GM21447 (cell line): ENCODE data around the gene PAOX.
"Not testable (repeated sequence)": the region's sequence is repeated elsewhere in the genome, so short reads cannot be mapped to it uniquely, and the experiment has no call there.

Source experiments
- ATAC-seq: cut with Tn5 transposase; IDR thresholded peaks from one replicate; pipeline ENCODE4 v1.9.1; 2021; ENCODE audit not compliant: unreplicated experiment

Gene PAOX

DNA sequence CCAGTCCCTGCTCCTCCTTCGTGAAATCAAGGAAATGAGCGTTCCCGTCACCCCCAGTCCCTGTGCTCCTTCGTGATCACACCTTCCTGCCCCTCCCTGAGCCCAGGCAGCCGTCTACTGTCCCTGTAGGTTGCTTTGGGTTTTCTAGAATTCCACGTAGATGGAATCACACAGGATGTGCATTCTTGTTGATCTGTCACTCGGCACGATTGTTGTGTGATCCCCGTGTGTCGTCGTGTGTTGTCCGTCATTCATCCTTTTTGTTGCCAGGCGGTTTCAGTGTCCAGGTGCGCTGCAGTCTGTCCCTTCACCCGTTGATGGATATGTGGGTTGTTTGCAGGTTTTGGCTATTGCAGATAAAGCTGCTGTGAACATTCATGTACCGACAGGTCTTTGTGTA, 24.3 kb downstream of the PAOX start:
- no peak for ATAC-seq

DNA sequence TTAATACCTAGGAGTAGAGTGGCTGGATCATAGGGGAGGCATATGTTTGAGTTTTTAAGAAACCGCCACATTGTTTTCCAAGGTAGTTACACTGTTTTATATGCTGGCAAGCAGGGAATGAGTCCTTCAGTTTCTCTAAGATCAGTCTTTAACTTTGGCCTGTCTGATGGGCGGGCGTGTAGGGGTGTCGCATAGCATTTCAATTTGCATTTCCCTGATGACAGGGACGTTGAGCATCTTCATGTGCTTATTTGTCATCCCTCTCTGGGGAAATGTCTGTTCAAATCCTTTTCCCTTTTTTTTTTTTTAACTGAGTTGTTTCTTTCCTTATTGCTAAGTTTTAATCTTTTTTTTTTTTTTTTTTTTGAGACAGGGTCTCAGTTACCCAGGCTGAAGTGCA, 24.7 kb downstream of the PAOX start:
- no peak for ATAC-seq

- ATAC-seq: no peak
Observed at GRCh38 chr10:133405272-133405671, 26.2 kb downstream of the PAOX start.

DNA sequence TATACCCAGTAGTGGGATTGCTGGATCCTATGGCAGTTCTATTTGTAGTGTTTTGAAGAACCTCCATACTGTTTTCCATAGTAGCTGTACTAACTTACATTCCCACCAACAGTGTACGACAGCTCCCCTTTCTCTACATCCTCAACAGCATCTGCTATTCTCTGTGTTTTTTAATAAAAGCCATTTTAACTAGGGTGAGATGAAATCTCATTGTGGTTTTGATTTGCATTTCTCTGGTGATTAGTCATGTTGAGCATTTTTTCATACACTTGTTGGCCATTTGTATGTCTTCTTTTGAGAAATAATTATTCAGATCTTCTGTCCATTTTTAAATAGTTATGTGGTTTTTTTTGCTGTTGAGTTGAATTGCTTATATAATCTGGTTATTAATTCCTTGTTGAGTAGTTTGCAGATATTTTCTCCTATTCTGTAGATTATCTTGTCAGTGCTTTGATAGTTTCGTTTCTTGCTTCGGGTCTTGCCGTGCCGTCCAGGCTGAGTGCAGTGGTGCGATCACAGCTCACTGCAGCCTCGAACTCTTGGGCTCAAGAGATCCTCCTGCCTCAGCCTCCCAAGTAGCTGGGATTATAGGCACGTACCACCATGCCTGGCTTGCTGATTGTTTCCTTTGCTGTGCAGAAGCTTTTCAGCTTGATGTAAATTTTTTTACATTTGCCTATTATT, 26.9 kb downstream of the PAOX start:
- ATAC-seq: no peak

DNA sequence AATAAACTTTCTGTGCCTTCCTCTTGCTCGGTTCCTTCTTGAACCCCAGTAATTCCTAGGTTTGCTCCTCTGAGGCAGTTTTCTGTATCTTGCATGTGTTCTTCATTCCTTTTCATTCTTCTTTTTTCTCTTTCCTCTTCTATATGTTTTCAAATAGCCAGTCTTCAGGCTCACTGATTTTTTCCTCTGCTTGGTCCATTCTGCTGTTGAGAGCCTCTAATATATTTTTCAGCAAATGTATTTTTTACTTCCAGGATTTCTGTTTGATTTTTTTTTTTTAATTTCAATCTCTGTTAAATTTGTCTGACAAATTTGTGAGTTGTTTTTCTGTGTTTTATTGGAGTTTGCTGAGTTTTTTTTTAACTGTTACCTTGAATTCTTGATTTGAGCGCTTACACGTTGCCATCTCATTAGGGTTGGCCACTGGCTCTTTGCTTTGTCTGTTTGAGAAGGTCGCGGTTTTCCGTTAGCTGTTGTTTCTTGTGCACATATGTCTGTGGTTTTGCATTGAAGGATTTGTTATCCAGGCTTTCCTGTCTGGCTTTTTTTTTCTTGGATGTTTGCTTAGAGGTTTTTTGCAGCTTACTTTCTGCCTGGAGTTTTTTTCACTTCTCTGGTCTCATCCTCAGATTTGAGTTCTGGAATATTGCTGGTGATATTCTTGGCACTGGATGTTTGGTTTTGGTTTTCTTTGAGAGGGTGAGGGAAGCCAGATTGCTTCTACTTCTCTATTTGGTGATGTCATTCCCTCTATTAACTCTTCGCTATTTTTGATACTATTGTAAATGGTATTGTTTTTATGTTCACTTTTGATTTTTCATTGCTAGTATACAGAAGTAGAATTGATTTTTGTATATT, 32.7 kb downstream of the PAOX start:
- ATAC-seq: no peak

DNA sequence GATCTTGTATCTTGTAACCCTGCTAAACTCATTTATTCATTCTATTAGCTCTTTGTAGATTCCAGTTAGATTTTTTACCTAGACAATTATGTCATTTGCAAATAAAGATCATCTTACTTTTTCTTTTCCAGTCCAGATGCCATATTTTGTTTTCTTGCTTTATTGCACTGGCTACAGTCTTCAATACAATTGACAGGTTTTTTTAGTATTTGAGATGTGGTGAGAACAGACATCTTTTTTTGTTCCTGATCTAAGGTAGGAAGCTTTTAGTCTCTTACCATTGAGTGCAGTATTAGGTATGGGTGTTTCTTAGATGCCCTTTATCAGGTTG, 33.3 kb downstream of the PAOX start:
- ATAC-seq: no peak

DNA sequence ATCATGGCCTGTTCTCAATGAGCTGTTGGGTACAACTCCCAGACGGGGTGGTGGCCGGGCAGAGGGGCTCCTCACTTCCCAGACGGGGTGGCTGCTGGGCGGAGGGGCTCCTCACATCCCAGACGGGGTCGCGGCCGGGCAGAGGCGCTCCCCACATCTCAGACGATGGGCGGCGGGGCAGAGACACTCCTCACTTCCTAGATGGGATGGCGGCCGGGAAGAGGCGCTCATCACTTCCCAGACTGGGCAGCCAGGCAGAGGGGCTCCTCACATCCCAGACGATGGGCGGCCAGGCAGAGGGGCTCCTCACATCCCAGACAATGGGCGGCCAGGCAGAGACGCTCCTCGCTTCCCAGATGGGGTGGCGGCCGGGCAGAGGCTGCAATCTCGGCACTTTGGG, 35.3 kb downstream of the PAOX start:
- not testable (repeated sequence) for ATAC-seq

GRCh38 chr10:133415752-133416151, 36.7 kb downstream of the PAOX start:
- no peak for ATAC-seq

DNA sequence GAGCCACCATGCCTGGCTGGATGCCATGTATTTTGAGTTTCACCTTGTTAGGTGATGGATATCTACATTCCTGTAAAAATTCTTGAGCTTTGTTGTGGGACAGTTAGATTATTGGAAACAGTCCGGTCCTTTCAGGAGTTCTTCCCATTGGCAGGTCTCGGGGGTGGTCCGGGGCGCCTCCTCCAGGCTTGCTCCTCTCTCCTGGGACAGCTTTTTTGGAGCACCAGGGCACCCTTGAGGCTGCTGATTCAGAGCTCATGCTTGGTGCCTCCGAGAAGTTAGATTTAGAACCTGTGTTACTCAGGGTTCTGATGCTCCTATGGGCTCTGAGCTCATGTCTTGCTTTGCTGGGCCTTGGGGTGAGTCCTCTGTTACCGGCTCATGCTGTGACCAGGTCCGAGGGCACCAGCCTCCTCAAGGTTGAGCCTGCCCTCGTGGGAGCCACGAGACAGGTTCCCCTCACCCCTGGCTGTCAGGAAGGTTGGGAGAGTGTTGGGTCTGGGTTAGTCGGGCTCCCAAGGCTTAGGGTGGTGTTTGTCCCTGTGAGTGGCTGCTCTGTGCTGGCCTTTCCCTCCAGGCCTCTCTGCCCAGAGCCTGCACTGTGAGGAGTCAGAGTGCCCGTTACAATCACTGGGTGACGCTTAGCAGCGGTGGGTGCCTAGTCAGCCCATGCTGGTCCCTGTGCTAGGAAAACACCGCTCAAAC, 39.4 kb downstream of the PAOX start:
- no peak for ATAC-seq

- ATAC-seq: no peak
Observed at GRCh38 chr10:133419211-133419950, 40.3 kb downstream of the PAOX start.

- no peak for ATAC-seq
Observed at GRCh38 chr10:133420028-133420427, 41.0 kb downstream of the PAOX start.

DNA sequence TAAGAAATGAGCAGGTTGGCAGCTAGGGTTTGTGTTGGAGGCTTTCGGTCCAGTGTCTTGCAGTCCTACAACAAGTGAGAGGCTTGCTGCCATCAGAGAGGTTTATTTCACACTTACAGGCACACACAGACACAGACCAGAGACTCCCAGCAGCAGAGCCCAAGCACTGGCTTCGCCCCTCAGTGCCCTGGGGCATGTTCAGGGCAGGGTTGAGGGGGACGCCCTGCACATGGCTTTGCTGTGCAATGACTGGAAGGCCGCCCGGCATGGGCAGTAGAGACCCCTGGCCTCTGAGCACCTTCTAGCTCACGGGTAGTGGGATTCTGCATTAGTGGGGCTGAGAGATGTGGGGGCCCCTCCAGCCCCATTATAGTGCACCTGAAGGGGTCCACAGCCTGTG, 41.5 kb downstream of the PAOX start:
- ATAC-seq: no peak

- no peak for ATAC-seq
Observed at GRCh38 chr10:133421336-133422222, 42.5 kb downstream of the PAOX start.

- ATAC-seq: no peak
Observed at GRCh38 chr10:133422223-133422806, 43.3 kb downstream of the PAOX start.

DNA sequence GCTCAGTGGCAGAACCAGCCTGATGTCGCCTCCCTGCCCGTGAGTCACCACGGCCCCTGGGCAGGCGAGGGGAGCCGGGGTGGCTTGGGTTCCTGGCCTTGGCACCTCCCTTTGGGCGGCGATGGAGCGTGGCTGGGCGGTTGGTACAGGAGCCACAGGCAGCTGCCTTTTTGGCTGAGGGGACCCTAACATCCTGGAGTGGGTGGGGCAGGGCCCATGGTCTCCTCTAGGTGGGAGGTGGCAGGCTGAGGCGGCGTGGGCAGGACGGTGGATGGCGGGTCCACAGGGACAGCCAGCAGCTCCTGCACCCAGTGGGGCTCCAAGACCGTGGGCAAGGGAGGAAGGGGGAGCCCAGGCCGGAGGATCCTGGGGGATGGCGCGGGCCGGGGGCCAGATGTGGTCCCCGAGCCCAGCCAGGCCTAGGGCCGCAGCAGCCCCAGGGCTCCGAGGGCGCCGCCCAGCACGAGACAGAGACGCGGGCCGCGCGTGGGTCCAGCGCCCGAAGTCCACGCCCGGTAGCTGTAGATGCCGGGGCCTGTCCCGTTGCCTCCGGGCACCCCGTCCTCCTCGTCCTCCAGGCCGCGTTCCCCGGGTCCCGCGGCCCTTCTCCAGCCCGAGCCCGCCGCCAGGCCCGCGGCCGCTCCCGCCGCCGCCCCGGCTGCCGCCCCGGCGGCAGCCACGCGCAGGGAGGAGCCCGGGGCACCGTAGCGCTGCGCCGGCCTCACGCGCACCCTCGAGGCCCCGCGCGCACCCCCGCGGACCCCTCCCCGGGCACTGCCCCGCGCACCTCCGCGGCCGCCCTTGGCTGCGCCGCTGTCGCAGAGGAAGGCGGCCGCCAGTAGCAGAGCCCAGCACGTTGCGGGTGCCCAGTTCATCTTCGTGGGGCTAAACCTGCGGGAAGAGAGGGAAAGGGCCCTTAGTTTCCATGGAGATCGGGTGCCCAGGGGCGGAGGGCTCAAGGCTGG, 44.0 kb downstream of the PAOX start:
- ATAC-seq: no peak

GRCh38 chr10:133424102-133424501, 45.0 kb downstream of the PAOX start:
- not testable (repeated sequence) for ATAC-seq

DNA sequence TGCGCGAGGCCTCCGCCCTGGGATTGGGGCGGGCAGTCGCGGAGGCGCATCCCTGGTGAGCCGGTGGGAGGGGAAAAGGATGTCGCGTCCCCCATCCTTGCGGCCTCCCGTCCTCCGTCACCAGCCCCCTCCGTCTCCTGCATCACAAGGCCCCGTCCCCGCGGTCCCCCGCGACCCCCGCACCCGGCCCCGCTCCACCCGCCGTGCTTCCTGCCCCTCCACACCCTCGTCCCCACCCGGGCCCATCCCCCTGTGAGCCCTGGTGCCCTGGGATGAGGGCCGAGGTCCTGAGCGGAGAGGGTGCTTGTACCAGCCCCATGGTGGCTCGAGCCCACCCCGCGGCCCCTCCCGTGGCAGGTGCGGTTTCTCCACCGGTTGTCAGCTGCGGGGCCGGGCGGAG, 45.5 kb downstream of the PAOX start, which contains the start of gene SPRN:
Gene SPRN, minus strand, starts transcription at position 25 of the 400 bp plus-strand sequence. CDS start 944 bp downstream, outside the sequence.
- not testable (repeated sequence) for ATAC-seq

- not testable (repeated sequence) for ATAC-seq
Observed at GRCh38 chr10:133429571-133429970, 50.5 kb downstream of the PAOX start.
